Activated CD4-positive, alpha-beta memory T cell treated with anti-CD3 and anti-CD28 coated beads for 36 hours (primary cell): ENCODE measurements around the gene PRDX3. TPM values are rescaled to one million over a fixed set of nuclear protein-coding genes. Genes with fewer than 3 reads are reported as not detected.

ENCODE experiments used
- CTCF ChIA-PET: fragments of 350-600 bp; sonication (Branson Sonifier 250); formaldehyde crosslinking; loops from one replicate; lab custom pipeline; 2021; ENCODE audit warnings: antibody characterized with exemption, inconsistent platforms; lab: Charles Lee
- POLR2A ChIA-PET: fragments of 350-600 bp; sonication (Branson Sonifier 250); formaldehyde crosslinking; loops from one replicate; lab custom pipeline; 2021; ENCODE audit warnings: antibody characterized with exemption; lab: Charles Lee
- DNase-seq: peaks from one replicate; pipeline ENCODE4 v3.0.0-alpha.2; 2020
- H3K27ac Mint-ChIP-seq: one replicate; pipeline ENCODE4 v1.8.0; 2021; ENCODE audit warnings: mixed read lengths
- H3K27me3 Mint-ChIP-seq: one replicate; pipeline ENCODE4 v1.8.0; 2021; ENCODE audit warnings: mixed read lengths
- H3K36me3 Mint-ChIP-seq: one replicate; pipeline ENCODE4 v1.8.0; 2021; ENCODE audit warnings: mixed read lengths
- H3K4me1 Mint-ChIP-seq: one replicate; pipeline ENCODE4 v1.8.0; 2021; ENCODE audit warnings: low read depth, mixed read lengths
- H3K4me3 Mint-ChIP-seq: one replicate; pipeline ENCODE4 v1.8.0; 2021; ENCODE audit warnings: mild to moderate bottlenecking, mixed read lengths
- H3K9me3 Mint-ChIP-seq: one replicate; pipeline ENCODE4 v1.8.0; 2021; ENCODE audit warnings: mixed read lengths
- intact Hi-C: fragments of 100-400 bp; cut with micrococcal nuclease; formaldehyde crosslinking; loops from one replicate; pipeline ENCODE4 v1.15.1; 2023
- total RNA-seq, 2 experiments: library from RNA; stranded (reverse); gene quantifications; one replicate each; pipeline ENCODE4 v1.2.3, GENCODE V29; 2021

The PRDX3 gene
- total RNA-seq, 2 experiments from 2014 or later, result 173 to 182 TPM

GRCh38 chr10:119211625-119212441, 33.2 kb upstream of the PRDX3 start:
- peaks cover 50% of the 10 kb centered on the region for H3K4me1 Mint-ChIP-seq
- ChIA-PET POLR2A (interaction anchor here (0.6 to 1.2 kb wide), 3 partner anchors 59 to 90 kb away, joined by 3 to 5 read pairs (median 3); no protein-coding TSS in a partner anchor), CTCF (interaction anchor here (0.9 to 1.9 kb wide), 7 partner anchors 13 to 503 kb away, joined by 3 to 9 read pairs (median 4); no protein-coding TSS in a partner anchor)
- peak overlapping the region; percentile 68 for H3K4me3 Mint-ChIP-seq
- H3K9me3 Mint-ChIP-seq, result no peaks in the 10 kb centered on the region
- H3K36me3 Mint-ChIP-seq, result peaks cover 2% of the 10 kb centered on the region
- intact Hi-C loops, result loop anchor here (1.0 kb wide), 1 partner anchor 38 kb away; no protein-coding TSS in a partner anchor
- H3K27me3 Mint-ChIP-seq, result no peaks in the 10 kb centered on the region
- peak overlapping the region; percentile 90 for H3K27ac Mint-ChIP-seq
- DNase-seq, result no peak

GRCh38 chr10:119211176-119211575, 32.6 kb upstream of the PRDX3 start:
- ChIA-PET CTCF (interaction anchor here (1.0 to 1.9 kb wide), 4 partner anchors 12 to 234 kb away, joined by 3 to 9 read pairs (median 7); no protein-coding TSS in a partner anchor), POLR2A (interaction anchor here (1.0 kb wide), 1 partner anchor 90 kb away, joined by 3 read pairs; no protein-coding TSS in a partner anchor)
- Mint-ChIP-seq H3K4me1 (peaks cover 54% of the 10 kb centered on the region), H3K9me3 (no peaks in the 10 kb centered on the region), H3K36me3 (peaks cover 2% of the 10 kb centered on the region), H3K27ac (peak overlapping the region; percentile 90), H3K4me3 (peak overlapping the region; percentile 68), H3K27me3 (no peaks in the 10 kb centered on the region)
- DNase-seq, result no peak
- intact Hi-C loops, result no loop called here

- Mint-ChIP-seq H3K36me3 (peaks cover 2% of the 10 kb centered on the region), H3K4me1 (peaks cover 58% of the 10 kb centered on the region), H3K4me3 (no peak overlapping the region), H3K27me3 (no peaks in the 10 kb centered on the region), H3K9me3 (no peaks in the 10 kb centered on the region), H3K27ac (no peak overlapping the region)
- intact Hi-C loops, result no loop called here
- POLR2A ChIA-PET, result no interaction called here
- DNase-seq, result no peak
- CTCF ChIA-PET, result interaction anchor here (0.6 to 2.3 kb wide), 6 partner anchors 11 to 235 kb away, joined by 3 to 9 read pairs (median 8); no protein-coding TSS in a partner anchor
Observed at GRCh38 chr10:119210633-119211032, 32.0 kb upstream of the PRDX3 start.

GRCh38 chr10:119209736-119210355, 31.2 kb upstream of the PRDX3 start:
- H3K4me3 Mint-ChIP-seq, result peak overlapping the region; percentile 100
- ChIA-PET POLR2A (interaction anchor here (0.6 to 1.8 kb wide), 5 partner anchors 11 to 96 kb away, joined by 3 to 10 read pairs (median 5); no protein-coding TSS in a partner anchor), CTCF (interaction anchor here (0.6 to 2.4 kb wide), 22 partner anchors 10 to 285 kb away, joined by 3 to 17 read pairs (median 4); partner anchors contain the start of gene PRDX3)
- H3K27me3 Mint-ChIP-seq, result no peaks in the 10 kb centered on the region
- H3K9me3 Mint-ChIP-seq, result no peaks in the 10 kb centered on the region
- peaks cover 58% of the 10 kb centered on the region for H3K4me1 Mint-ChIP-seq
- H3K36me3 Mint-ChIP-seq, result peaks cover 2% of the 10 kb centered on the region
- intact Hi-C loops, result loop anchor here (1.0 to 5.0 kb wide), 8 partner anchors 25 to 662 kb away; partner anchors contain the start of genes BAG3, MCMBP and TIAL1
- DNase-seq, result no peak
- H3K27ac Mint-ChIP-seq, result peak overlapping the region; percentile 91

- peak overlapping the region; percentile 100 for H3K4me3 Mint-ChIP-seq
- H3K9me3 Mint-ChIP-seq, result no peaks in the 10 kb centered on the region
- POLR2A ChIA-PET, result interaction anchor here (0.6 to 1.8 kb wide), 4 partner anchors 11 to 97 kb away, joined by 3 to 10 read pairs (median 5); no protein-coding TSS in a partner anchor
- no peaks in the 10 kb centered on the region for H3K27me3 Mint-ChIP-seq
- intact Hi-C loops, result loop anchor here (1.0 to 5.0 kb wide), 8 partner anchors 26 to 663 kb away; partner anchors contain the start of genes BAG3, MCMBP and TIAL1
- CTCF ChIA-PET, result interaction anchor here (0.5 to 2.4 kb wide), 24 partner anchors 10 to 597 kb away, joined by 3 to 17 read pairs (median 4); partner anchors contain the start of gene PRDX3
- peak overlapping the region; percentile 91 for H3K27ac Mint-ChIP-seq
- peak; percentile 79 for DNase-seq
- H3K36me3 Mint-ChIP-seq, result peaks cover 2% of the 10 kb centered on the region
- H3K4me1 Mint-ChIP-seq, result peaks cover 56% of the 10 kb centered on the region
Observed at GRCh38 chr10:119209035-119209735, 30.6 kb upstream of the PRDX3 start.

- Mint-ChIP-seq H3K36me3 (peaks cover 2% of the 10 kb centered on the region), H3K27ac (peak overlapping the region; percentile 91), H3K27me3 (no peaks in the 10 kb centered on the region), H3K4me1 (peaks cover 49% of the 10 kb centered on the region), H3K9me3 (no peaks in the 10 kb centered on the region), H3K4me3 (peak overlapping the region; percentile 100)
- ChIA-PET POLR2A (interaction anchor here (1.8 to 2.7 kb wide), 2 partner anchors 32 to 97 kb away, joined by 10 to 18 read pairs; no protein-coding TSS in a partner anchor), CTCF (interaction anchor here (0.5 to 2.4 kb wide), 14 partner anchors 9 to 286 kb away, joined by 3 to 17 read pairs (median 5); partner anchors contain the start of gene PRDX3)
- no peak for DNase-seq
- intact Hi-C loops, result loop anchor here (1.0 to 5.0 kb wide), 10 partner anchors 26 to 664 kb away; partner anchors contain the start of genes BAG3, MCMBP and TIAL1
Observed at GRCh38 chr10:119208553-119208940, 29.9 kb upstream of the PRDX3 start.

- DNase-seq, result peak; percentile 60
- peak overlapping the region; percentile 100 for H3K4me3 Mint-ChIP-seq
- peak overlapping the region; percentile 91 for H3K27ac Mint-ChIP-seq
- H3K36me3 Mint-ChIP-seq, result peaks cover 2% of the 10 kb centered on the region
- no peaks in the 10 kb centered on the region for H3K27me3 Mint-ChIP-seq
- peaks cover 45% of the 10 kb centered on the region for H3K4me1 Mint-ChIP-seq
- POLR2A ChIA-PET, result interaction anchor here (0.6 to 2.7 kb wide), 12 partner anchors 20 to 258 kb away, joined by 3 to 18 read pairs (median 4); partner anchors contain the start of genes EIF3A and SFXN4
- H3K9me3 Mint-ChIP-seq, result no peaks in the 10 kb centered on the region
- CTCF ChIA-PET, result interaction anchor here (0.7 to 2.9 kb wide), 31 partner anchors 8 to 445 kb away, joined by 3 to 53 read pairs (median 8); partner anchors contain the start of genes PRDX3, RGS10 and SFXN4
- intact Hi-C loops, result loop anchor here (1.0 to 5.0 kb wide), 15 partner anchors 27 to 664 kb away; partner anchors contain the start of genes BAG3, MCMBP, PRDX3 and SFXN4
Observed at GRCh38 chr10:119207713-119208552, 29.3 kb upstream of the PRDX3 start.

GRCh38 chr10:119207366-119207666, 28.7 kb upstream of the PRDX3 start, which contains the start of gene GRK5:
TSS of gene GRK5 (plus strand) at chr10:119207571. CDS start at chr10:119207918, 347 bp downstream.
- intact Hi-C loops, result loop anchor here (1.0 to 5.0 kb wide), 8 partner anchors 29 to 665 kb away; partner anchors contain the start of genes BAG3, MCMBP, PRDX3 and SFXN4

GRCh38 chr10:119206603-119207365, 28.2 kb upstream of the PRDX3 start:
- intact Hi-C loops, result loop anchor here (1.0 to 5.0 kb wide), 8 partner anchors 28 to 666 kb away; partner anchors contain the start of genes BAG3, MCMBP, PRDX3 and SFXN4
- no peaks in the 10 kb centered on the region for H3K9me3 Mint-ChIP-seq
- H3K4me3 Mint-ChIP-seq, result peak overlapping the region; percentile 100
- H3K4me1 Mint-ChIP-seq, result peaks cover 33% of the 10 kb centered on the region
- ChIA-PET CTCF (interaction anchor here (0.5 to 2.9 kb wide), 51 partner anchors 9 to 457 kb away, joined by 3 to 53 read pairs (median 5); partner anchors contain the start of genes RGS10 and SFXN4), POLR2A (interaction anchor here (0.6 to 2.7 kb wide), 14 partner anchors 19 to 336 kb away, joined by 3 to 18 read pairs (median 4); partner anchors contain the start of genes EIF3A and RGS10)
- DNase-seq, result peak; percentile 74
- H3K27me3 Mint-ChIP-seq, result no peaks in the 10 kb centered on the region
- peaks cover 2% of the 10 kb centered on the region for H3K36me3 Mint-ChIP-seq
- peak overlapping the region; percentile 87 for H3K27ac Mint-ChIP-seq

More at GRCh38 chr10:119207366-119207666, 28.7 kb upstream of the PRDX3 start, which contains the start of gene GRK5:
- Mint-ChIP-seq H3K4me3 (peak within 1 kb of the TSS; percentile 100), H3K9me3 (no peaks in the 10 kb centered on the region), H3K4me1 (peaks cover 38% of the 10 kb centered on the region), H3K27ac (peak within 1 kb of the TSS; percentile 91), H3K27me3 (no peaks in the 10 kb centered on the region), H3K36me3 (peaks cover 2% of the 10 kb centered on the region)
- ChIA-PET POLR2A (interaction anchor here (0.6 to 2.7 kb wide), 15 partner anchors 20 to 335 kb away, joined by 3 to 18 read pairs (median 4); partner anchors contain the start of genes EIF3A, RGS10 and SFXN4), CTCF (interaction anchor here (0.7 to 2.9 kb wide), 33 partner anchors 9 to 456 kb away, joined by 3 to 53 read pairs (median 6); partner anchors contain the start of genes RGS10 and SFXN4)
- peak; percentile 96 for DNase-seq
